ENCODE data around the gene NACC1.

DNA sequence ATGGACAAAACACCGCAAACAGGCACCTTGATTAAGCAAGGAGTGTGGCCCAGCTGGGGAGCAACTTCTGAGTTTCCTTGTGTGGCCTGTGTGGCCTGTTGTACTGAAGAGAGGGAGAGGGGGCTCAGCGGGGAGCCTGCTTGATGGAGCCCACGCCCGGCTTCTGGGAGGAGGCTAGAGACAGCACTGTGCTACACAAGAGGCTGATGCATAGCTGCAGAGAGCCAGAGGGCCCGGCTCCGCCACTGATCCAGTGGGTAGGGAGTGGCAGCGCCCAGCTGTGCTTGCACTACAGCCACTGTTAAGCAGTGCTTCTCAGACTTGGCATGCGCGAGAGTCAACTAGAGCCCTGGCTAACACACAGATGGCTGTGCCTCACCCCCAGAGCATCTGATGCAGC is 34.4 kb upstream of the NACC1 start:
- TF ChIP-seq KDM1A (IDR thresholded peaks at IDR 0.05; ENCODE audit: low read depth) (no peak), RAD21 (conservative IDR thresholded peaks at IDR 0.05 in 1 of 2, IDR thresholded peaks at IDR 0.05 in 1 of 2) (no peak), CTCF (IDR thresholded peaks at IDR 0.05) (no peak), RNF2 (IDR thresholded peaks at IDR 0.05; ENCODE audit: borderline replicate concordance, low read depth) (no peak), JUNB (IDR thresholded peaks at IDR 0.05) (no peak), CHD2 (IDR thresholded peaks at IDR 0.05; ENCODE audit: low read length, partially characterized antibody) (no peak), MAFK (IDR thresholded peaks at IDR 0.05; ENCODE audit: partially characterized antibody) (no peak), REST (IDR thresholded peaks at IDR 0.05) (no peak), HOXA7 (CRISPR knock-in tag; IDR thresholded peaks at IDR 0.05) (no peak), MYC (IDR thresholded peaks at IDR 0.05; ENCODE audit: borderline replicate concordance, low read length) (no peak), EP300 (IDR thresholded peaks at IDR 0.05) (no peak), JUN (IDR thresholded peaks at IDR 0.05) (no peak), FOSL2 (IDR thresholded peaks at IDR 0.05) (no peak), FOSL2 (CRISPR knock-in tag; IDR thresholded peaks at IDR 0.05) (no peak)
- TF ChIP-seq, protein P1, sequence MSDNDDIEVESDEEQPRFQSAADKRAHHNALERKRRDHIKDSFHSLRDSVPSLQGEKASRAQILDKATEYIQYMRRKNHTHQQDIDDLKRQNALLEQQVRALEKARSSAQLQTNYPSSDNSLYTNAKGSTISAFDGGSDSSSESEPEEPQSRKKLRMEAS (IDR thresholded peaks at IDR 0.05), result no peak
